Choroid plexus epithelial cell (primary cell): ENCODE data around the gene CCBE1.

Experiments
- DNase-seq: peaks from one replicate; pipeline ENCODE4 v3.0.0-alpha.2; 2010; ENCODE audit warnings: low read depth
- H3K4me3 ChIP-seq: 2 replicates; pipeline ENCODE4 v1.5.1; 2011; ENCODE audit warnings: low read depth, mild to moderate bottlenecking, control low read depth, low read length, moderate library complexity
- CTCF ChIP-seq: conservative IDR thresholded peaks from 2 replicates; pipeline ENCODE4 v1.5.1; 2011; ENCODE audit warnings: low read depth, mild to moderate bottlenecking, control low read depth, inconsistent platforms, low read length, moderate library complexity

The CCBE1 gene

GRCh38 chr18:59492756-59493421 is 204.3 kb downstream of the CCBE1 start:
- no peak for TF ChIP-seq CTCF
- H3K4me3 ChIP-seq, result no peak overlapping the region
- no peak for DNase-seq

GRCh38 chr18:59488899-59489298 is 208.3 kb downstream of the CCBE1 start:
- H3K4me3 ChIP-seq, result no peak overlapping the region
- DNase-seq, result no peak
- no peak for TF ChIP-seq CTCF

- DNase-seq, result no peak
- no peak overlapping the region for H3K4me3 ChIP-seq
- TF ChIP-seq CTCF, result no peak
Measured at GRCh38 chr18:59485382-59485781, 211.8 kb downstream of the CCBE1 start.

GRCh38 chr18:59484561-59485328 is 212.5 kb downstream of the CCBE1 start:
- H3K4me3 ChIP-seq, result peak overlapping the region; percentile 11
- no peak for TF ChIP-seq CTCF
- DNase-seq, result peak; percentile 84

- no peak for DNase-seq
- no peak for TF ChIP-seq CTCF
- no peak overlapping the region for H3K4me3 ChIP-seq
Measured at GRCh38 chr18:59484131-59484530, 213.1 kb downstream of the CCBE1 start.

GRCh38 chr18:59481436-59481835 is 215.8 kb downstream of the CCBE1 start:
- DNase-seq, result peak; percentile 46
- H3K4me3 ChIP-seq, result no peak overlapping the region
- TF ChIP-seq CTCF, result no peak
